Measurements from ENCODE around the gene LTBP1.

DNA sequence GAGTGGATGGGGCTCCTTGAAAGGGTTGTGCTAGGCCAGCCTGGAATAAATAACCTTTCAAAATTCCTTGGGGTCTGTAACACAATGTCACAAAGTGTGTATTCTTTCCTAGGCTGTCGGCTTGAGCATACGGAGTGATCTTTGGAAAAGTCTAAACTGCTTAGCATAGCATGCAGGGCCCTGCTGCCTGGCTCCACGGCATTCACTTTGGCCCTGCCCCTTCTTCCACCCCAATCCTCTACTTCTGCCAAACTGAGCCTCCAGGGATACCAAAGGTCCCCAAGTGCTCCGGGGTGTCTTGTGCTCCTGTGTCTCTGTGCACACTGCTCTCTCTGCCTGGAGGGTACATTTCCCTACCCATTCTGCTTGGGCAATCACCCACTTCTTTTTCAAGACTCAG, 196.1 kb downstream of the LTBP1 start:
- TF ChIP-seq SUPT20H (IDR thresholded peaks at IDR 0.05; ENCODE audit: borderline replicate concordance, control insufficient read depth, low read depth, low read length) (no peak), POLR2AphosphoS5 (IDR thresholded peaks at IDR 0.05; ENCODE audit: low read length) (no peak)
- TF ChIP-seq, protein P1, sequence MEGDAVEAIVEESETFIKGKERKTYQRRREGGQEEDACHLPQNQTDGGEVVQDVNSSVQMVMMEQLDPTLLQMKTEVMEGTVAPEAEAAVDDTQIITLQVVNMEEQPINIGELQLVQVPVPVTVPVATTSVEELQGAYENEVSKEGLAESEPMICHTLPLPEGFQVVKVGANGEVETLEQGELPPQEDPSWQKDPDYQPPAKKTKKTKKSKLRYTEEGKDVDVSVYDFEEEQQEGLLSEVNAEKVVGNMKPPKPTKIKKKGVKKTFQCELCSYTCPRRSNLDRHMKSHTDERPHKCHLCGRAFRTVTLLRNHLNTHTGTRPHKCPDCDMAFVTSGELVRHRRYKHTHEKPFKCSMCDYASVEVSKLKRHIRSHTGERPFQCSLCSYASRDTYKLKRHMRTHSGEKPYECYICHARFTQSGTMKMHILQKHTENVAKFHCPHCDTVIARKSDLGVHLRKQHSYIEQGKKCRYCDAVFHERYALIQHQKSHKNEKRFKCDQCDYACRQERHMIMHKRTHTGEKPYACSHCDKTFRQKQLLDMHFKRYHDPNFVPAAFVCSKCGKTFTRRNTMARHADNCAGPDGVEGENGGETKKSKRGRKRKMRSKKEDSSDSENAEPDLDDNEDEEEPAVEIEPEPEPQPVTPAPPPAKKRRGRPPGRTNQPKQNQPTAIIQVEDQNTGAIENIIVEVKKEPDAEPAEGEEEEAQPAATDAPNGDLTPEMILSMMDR (IDR thresholded peaks at IDR 0.05 in 2 of 3, conservative IDR thresholded peaks at IDR 0.05 in 1 of 3; ENCODE audit: control insufficient read depth in 2 of 3, extremely low read depth in 1 of 3, insufficient read depth in 1 of 3, low read depth in 3 of 3, low read length in 3 of 3): no peak

Data from GM12878 (cell line).